Activated T-cell treated with anti-CD3 and anti-CD28 coated beads, Interleukin-2, amount 50 U/mL, for 4 hours (primary cell): ENCODE measurements around the gene MBD3L2. TPM values are rescaled to one million over a fixed set of nuclear protein-coding genes. Genes with fewer than 3 reads are reported as not detected.
A peak's percentile ranks its signal among the peaks of the same experiment; 100 is the strongest.
"Not testable (repeated sequence)": the region's sequence is repeated elsewhere in the genome, so short reads cannot be mapped to it uniquely, and the experiment has no call there.

ENCODE experiments used
- ATAC-seq, 2 donors: fragments of 200-7000 bp; cut with Tn5 transposase; one replicate each; pipeline ENCODE4 v1.10.0; 2021
- DNase-seq: peaks from one replicate; pipeline ENCODE4 v3.0.0-alpha.2; 2020
- H3K27me3 Mint-ChIP-seq: one replicate; pipeline ENCODE4 v1.8.0; 2021; ENCODE audit warnings: low read depth, mixed read lengths
- H3K36me3 Mint-ChIP-seq: one replicate; pipeline ENCODE4 v1.8.0; 2022; ENCODE audit warnings: mixed read lengths; ENCODE audit not compliant: insufficient read depth
- H3K4me1 Mint-ChIP-seq: one replicate; pipeline ENCODE4 v1.8.0; 2021; ENCODE audit warnings: low read depth, mixed read lengths
- H3K4me3 Mint-ChIP-seq: one replicate; pipeline ENCODE4 v1.8.0; 2021; ENCODE audit warnings: mild to moderate bottlenecking, moderate library complexity, mixed read lengths
- H3K9me3 Mint-ChIP-seq: one replicate; pipeline ENCODE4 v1.8.0; 2021; ENCODE audit warnings: mixed read lengths
- total RNA-seq, 3 donors: library from RNA; stranded (reverse); gene quantifications; one replicate each; pipeline ENCODE4 v1.2.1, GENCODE V29; 2021

MBD3L2 gene
- not detected for total RNA-seq

- not testable (repeated sequence) for H3K27me3 Mint-ChIP-seq, H3K9me3 Mint-ChIP-seq, H3K4me3 Mint-ChIP-seq, ATAC-seq, DNase-seq, H3K4me1 Mint-ChIP-seq, H3K36me3 Mint-ChIP-seq
These were observed at the start of gene MBD3L2 for GRCh38 chr19:7049021-7049420. Gene MBD3L2, plus strand, starts transcription at chr19:7049321. Its CDS starts 53 bp downstream, at chr19:7049374.

- ATAC-seq, result no peak
- H3K36me3 Mint-ChIP-seq, result peaks cover 6% of the 10 kb centered on the region
- no peak for DNase-seq
These were observed 49.2 kb upstream of the MBD3L2 start for GRCh38 chr19:6999933-7000332.

GRCh38 chr19:7000333-7000732 is 48.8 kb upstream of the MBD3L2 start:
- ATAC-seq, result no peak
- H3K36me3 Mint-ChIP-seq, result peaks cover 2% of the 10 kb centered on the region
- no peak for DNase-seq
- H3K9me3 Mint-ChIP-seq, result peaks cover 2% of the 10 kb centered on the region
- peaks cover 20% of the 10 kb centered on the region for H3K4me1 Mint-ChIP-seq
- no peaks in the 10 kb centered on the region for H3K27me3 Mint-ChIP-seq
- no peak overlapping the region for H3K4me3 Mint-ChIP-seq

More at GRCh38 chr19:6999933-7000332, 49.2 kb upstream of the MBD3L2 start:
- Mint-ChIP-seq H3K9me3 (peaks cover 6% of the 10 kb centered on the region), H3K4me1 (peaks cover 21% of the 10 kb centered on the region), H3K4me3 (no peak overlapping the region), H3K27me3 (no peaks in the 10 kb centered on the region)

GRCh38 chr19:7000816-7001215 is 48.3 kb upstream of the MBD3L2 start:
- Mint-ChIP-seq H3K4me3 (no peak overlapping the region), H3K4me1 (peaks cover 19% of the 10 kb centered on the region), H3K9me3 (no peaks in the 10 kb centered on the region), H3K27me3 (no peaks in the 10 kb centered on the region), H3K36me3 (no peaks in the 10 kb centered on the region)
- DNase-seq, result no peak
- no peak for ATAC-seq

GRCh38 chr19:7004313-7004931 is 44.7 kb upstream of the MBD3L2 start:
- H3K27me3 Mint-ChIP-seq, result no peaks in the 10 kb centered on the region
- ATAC-seq (no peak), DNase-seq (no peak)
- no peaks in the 10 kb centered on the region for H3K9me3 Mint-ChIP-seq
- H3K36me3 Mint-ChIP-seq, result no peaks in the 10 kb centered on the region
- peaks cover 36% of the 10 kb centered on the region for H3K4me1 Mint-ChIP-seq
- no peak overlapping the region for H3K4me3 Mint-ChIP-seq

- Mint-ChIP-seq H3K4me1 (peaks cover 46% of the 10 kb centered on the region), H3K27me3 (no peaks in the 10 kb centered on the region), H3K36me3 (no peaks in the 10 kb centered on the region), H3K9me3 (peaks cover 3% of the 10 kb centered on the region), H3K4me3 (no peak overlapping the region)
- DNase-seq (no peak), ATAC-seq (no peak)
These were observed 42.9 kb upstream of the MBD3L2 start for GRCh38 chr19:7006135-7006704.

- Mint-ChIP-seq H3K4me3 (no peak overlapping the region), H3K27me3 (no peaks in the 10 kb centered on the region), H3K4me1 (peaks cover 50% of the 10 kb centered on the region), H3K36me3 (no peaks in the 10 kb centered on the region), H3K9me3 (peaks cover 5% of the 10 kb centered on the region)
- ATAC-seq (no peak), DNase-seq (no peak)
These were observed 41.3 kb upstream of the MBD3L2 start for GRCh38 chr19:7007859-7008258.

- no peak for DNase-seq
- no peaks in the 10 kb centered on the region for H3K27me3 Mint-ChIP-seq
- no peaks in the 10 kb centered on the region for H3K36me3 Mint-ChIP-seq
- H3K9me3 Mint-ChIP-seq, result peaks cover 5% of the 10 kb centered on the region
- H3K4me1 Mint-ChIP-seq, result peaks cover 56% of the 10 kb centered on the region
- no peak overlapping the region for H3K4me3 Mint-ChIP-seq
- peak; percentile 90 for ATAC-seq
These were observed 38.2 kb upstream of the MBD3L2 start for GRCh38 chr19:7010722-7011593.

- H3K27me3 Mint-ChIP-seq, result no peaks in the 10 kb centered on the region
- H3K4me1 Mint-ChIP-seq, result peaks cover 36% of the 10 kb centered on the region
- no peak overlapping the region for H3K4me3 Mint-ChIP-seq
- ATAC-seq, result peak; percentile 39 to 49
- peaks cover 5% of the 10 kb centered on the region for H3K9me3 Mint-ChIP-seq
- H3K36me3 Mint-ChIP-seq, result no peaks in the 10 kb centered on the region
- DNase-seq, result no peak
These were observed 35.4 kb upstream of the MBD3L2 start for GRCh38 chr19:7013678-7014077.

- Mint-ChIP-seq H3K4me1 (peaks cover 4% of the 10 kb centered on the region), H3K9me3 (no peaks in the 10 kb centered on the region), H3K36me3 (no peaks in the 10 kb centered on the region), H3K4me3 (no peak overlapping the region), H3K27me3 (no peaks in the 10 kb centered on the region)
- no peak for DNase-seq
- no peak for ATAC-seq
These were observed 30.3 kb upstream of the MBD3L2 start for GRCh38 chr19:7018828-7019227.

- not testable (repeated sequence) for ATAC-seq, H3K36me3 Mint-ChIP-seq, H3K4me3 Mint-ChIP-seq, DNase-seq, H3K27me3 Mint-ChIP-seq, H3K4me1 Mint-ChIP-seq, H3K9me3 Mint-ChIP-seq
These were observed 27.8 kb upstream of the MBD3L2 start, which contains the start of gene MBD3L2B for GRCh38 chr19:7021331-7021730. Gene MBD3L2B, minus strand, starts transcription at chr19:7021431. Its CDS starts 34 bp downstream, at chr19:7021397.

- not testable (repeated sequence) for H3K4me1 Mint-ChIP-seq, ATAC-seq, DNase-seq, H3K36me3 Mint-ChIP-seq, H3K27me3 Mint-ChIP-seq, H3K4me3 Mint-ChIP-seq, H3K9me3 Mint-ChIP-seq
These were observed 20.3 kb upstream of the MBD3L2 start for GRCh38 chr19:7028790-7029189.

- not testable (repeated sequence) for DNase-seq, H3K36me3 Mint-ChIP-seq, H3K4me3 Mint-ChIP-seq, H3K4me1 Mint-ChIP-seq, H3K27me3 Mint-ChIP-seq, ATAC-seq, H3K9me3 Mint-ChIP-seq
These were observed 18.8 kb upstream of the MBD3L2 start, which contains the start of gene MBD3L5 for GRCh38 chr19:7030278-7030677. Gene MBD3L5, plus strand, starts transcription at chr19:7030578. Its CDS starts 34 bp downstream, at chr19:7030612.

- not testable (repeated sequence) for H3K4me3 Mint-ChIP-seq, H3K36me3 Mint-ChIP-seq, DNase-seq, H3K4me1 Mint-ChIP-seq, H3K27me3 Mint-ChIP-seq, H3K9me3 Mint-ChIP-seq, ATAC-seq
These were observed 9.0 kb upstream of the MBD3L2 start, which contains the start of gene MBD3L4 for GRCh38 chr19:7040079-7040478. Gene MBD3L4, minus strand, starts transcription at chr19:7040179. Its CDS starts 35 bp downstream, at chr19:7040144.
